Natural killer cell (primary cell): ENCODE data around the gene SMIM28. TPM values are rescaled to one million over a fixed set of nuclear protein-coding genes. Genes with fewer than 3 reads are reported as not detected.

ENCODE experiments used
- ATAC-seq, 3 donors: fragments of 150-1000 bp in 2 of 3; fragments of 200-7000 bp in 1 of 3; cut with Tn5 transposase; 1 replicate in 1 of 3; 2 replicates in 2 of 3; pipeline ENCODE4 v1.10.0; 2021; ENCODE audit warnings: mild to moderate bottlenecking in 2 of 3, moderate library complexity in 2 of 3
- DNase-seq, 2 donors: peaks; one replicate each; pipeline versions ENCODE4 v3.0.0 to v3.0.0-alpha.2; 2013 to 2021; ENCODE audit warnings: mixed read lengths in 1 of 2
- H3K27ac ChIP-seq: one replicate; pipeline ENCODE4 v1.5.1; 2013; ENCODE audit warnings: mild to moderate bottlenecking, low read length
- H3K27me3 ChIP-seq: one replicate; pipeline ENCODE4 v1.6.1; 2013; ENCODE audit warnings: low read length; ENCODE audit not compliant: control insufficient read depth, insufficient read depth
- H3K36me3 ChIP-seq: one replicate; pipeline ENCODE4 v1.6.1; 2013; ENCODE audit warnings: low read length; ENCODE audit not compliant: control insufficient read depth, insufficient read depth
- H3K4me1 ChIP-seq: one replicate; pipeline ENCODE4 v1.6.1; 2013; ENCODE audit warnings: low read length; ENCODE audit not compliant: control insufficient read depth, insufficient read depth
- H3K4me3 ChIP-seq: one replicate; pipeline ENCODE4 v1.5.1; 2013; ENCODE audit warnings: low read length
- H3K9me3 ChIP-seq: one replicate; pipeline ENCODE4 v1.6.1; 2013; ENCODE audit warnings: low read length; ENCODE audit not compliant: control insufficient read depth, insufficient read depth
- H3K27ac Mint-ChIP-seq, 2 donors: one replicate each; pipeline ENCODE4 v1.8.0; 2022; ENCODE audit warnings: mild to moderate bottlenecking in 2 of 2, mixed read lengths in 2 of 2, moderate library complexity in 1 of 2
- H3K27me3 Mint-ChIP-seq, 2 donors: one replicate each; pipeline ENCODE4 v1.8.0; 2022; ENCODE audit warnings: low read depth in 2 of 2, mixed read lengths in 2 of 2
- H3K36me3 Mint-ChIP-seq: one replicate; pipeline ENCODE4 v1.8.0; 2022; ENCODE audit warnings: mixed read lengths
- H3K4me1 Mint-ChIP-seq, 2 donors: one replicate each; pipeline ENCODE4 v1.8.0; 2022; ENCODE audit warnings: mixed read lengths in 2 of 2
- H3K4me3 Mint-ChIP-seq: one replicate; pipeline ENCODE4 v1.8.0; 2022; ENCODE audit warnings: mild to moderate bottlenecking, moderate library complexity, mixed read lengths
- H3K9me3 Mint-ChIP-seq, 2 donors: one replicate each; pipeline ENCODE4 v1.8.0; 2022; ENCODE audit warnings: mixed read lengths in 2 of 2
- whole genome bisulfite sequencing: methylation state at CpG from one replicate; pipeline ENCODE4 v1.1.7; 2013; ENCODE audit warnings: missing lambda C conversion rate; ENCODE audit not compliant: insufficient coverage; 5-methylcytosine and 5-hydroxymethylcytosine counted together
- intact Hi-C: fragments of 100-400 bp; cut with micrococcal nuclease; formaldehyde crosslinking; loops from one replicate; pipeline ENCODE4 v1.14.2; 2022
- total RNA-seq, 4 donors: library from RNA; stranded (reverse); fragments of 120-200 nt in 1 of 4; gene quantifications; one replicate each; pipeline versions ENCODE4 v1.2.3 to v1.2.4, GENCODE V29; 2013 to 2022
- TF ChIP-seq, protein P1 (sequence below): fragments of 200-600 bp; IDR thresholded peaks from one replicate; pipeline ENCODE4 v1.8.0; 2022; ENCODE audit warnings: antibody characterized with exemption

Gene SMIM28
- total RNA-seq, 3 donors from 2014 or later (not counting 1 experiment from before 2014, with no cell fraction given), result not detected

DNA sequence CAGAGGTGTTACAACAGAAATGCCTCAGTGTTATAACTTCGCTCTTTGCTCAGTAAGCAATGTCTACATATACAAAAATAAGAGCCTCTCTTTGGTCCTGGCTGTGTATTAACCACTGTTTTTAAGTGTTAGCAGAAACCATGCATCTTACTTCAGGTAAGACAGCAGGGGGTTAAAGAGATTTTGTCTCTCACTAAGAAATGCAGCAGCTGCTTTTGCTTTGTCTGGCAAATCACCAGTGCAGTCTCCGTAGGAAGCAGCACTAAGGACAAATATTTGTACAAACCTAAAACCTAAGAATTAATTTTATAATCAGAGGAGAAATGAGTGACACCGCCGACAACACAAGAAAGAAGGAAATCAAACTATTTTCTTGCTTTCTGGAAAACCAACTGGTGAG is 758 bp downstream of the SMIM28 start:
- TF ChIP-seq, protein P1, sequence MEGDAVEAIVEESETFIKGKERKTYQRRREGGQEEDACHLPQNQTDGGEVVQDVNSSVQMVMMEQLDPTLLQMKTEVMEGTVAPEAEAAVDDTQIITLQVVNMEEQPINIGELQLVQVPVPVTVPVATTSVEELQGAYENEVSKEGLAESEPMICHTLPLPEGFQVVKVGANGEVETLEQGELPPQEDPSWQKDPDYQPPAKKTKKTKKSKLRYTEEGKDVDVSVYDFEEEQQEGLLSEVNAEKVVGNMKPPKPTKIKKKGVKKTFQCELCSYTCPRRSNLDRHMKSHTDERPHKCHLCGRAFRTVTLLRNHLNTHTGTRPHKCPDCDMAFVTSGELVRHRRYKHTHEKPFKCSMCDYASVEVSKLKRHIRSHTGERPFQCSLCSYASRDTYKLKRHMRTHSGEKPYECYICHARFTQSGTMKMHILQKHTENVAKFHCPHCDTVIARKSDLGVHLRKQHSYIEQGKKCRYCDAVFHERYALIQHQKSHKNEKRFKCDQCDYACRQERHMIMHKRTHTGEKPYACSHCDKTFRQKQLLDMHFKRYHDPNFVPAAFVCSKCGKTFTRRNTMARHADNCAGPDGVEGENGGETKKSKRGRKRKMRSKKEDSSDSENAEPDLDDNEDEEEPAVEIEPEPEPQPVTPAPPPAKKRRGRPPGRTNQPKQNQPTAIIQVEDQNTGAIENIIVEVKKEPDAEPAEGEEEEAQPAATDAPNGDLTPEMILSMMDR, result no peak
- Mint-ChIP-seq H3K36me3 (no peaks in the 10 kb centered on the region), H3K4me1 (no peaks in the 10 kb centered on the region), H3K27me3 (peaks cover 0 to 10% of the 10 kb centered on the region in 2 donors), H3K9me3 (no peaks in the 10 kb centered on the region), H3K4me3 (no peak overlapping the region), H3K27ac (no peak overlapping the region)
- H3K36me3 ChIP-seq, result no peaks in the 10 kb centered on the region
- H3K27ac ChIP-seq, result no peak overlapping the region
- no peaks in the 10 kb centered on the region for H3K4me1 ChIP-seq
- ATAC-seq, result no peak
- no peak for DNase-seq
- no peaks in the 10 kb centered on the region for H3K27me3 ChIP-seq
- H3K4me3 ChIP-seq, result no peak overlapping the region
- intact Hi-C loops, result no loop called here
- H3K9me3 ChIP-seq, result no peaks in the 10 kb centered on the region
- 90% methylated on average over 1 of the region's 4 CpGs for WGBS

DNA sequence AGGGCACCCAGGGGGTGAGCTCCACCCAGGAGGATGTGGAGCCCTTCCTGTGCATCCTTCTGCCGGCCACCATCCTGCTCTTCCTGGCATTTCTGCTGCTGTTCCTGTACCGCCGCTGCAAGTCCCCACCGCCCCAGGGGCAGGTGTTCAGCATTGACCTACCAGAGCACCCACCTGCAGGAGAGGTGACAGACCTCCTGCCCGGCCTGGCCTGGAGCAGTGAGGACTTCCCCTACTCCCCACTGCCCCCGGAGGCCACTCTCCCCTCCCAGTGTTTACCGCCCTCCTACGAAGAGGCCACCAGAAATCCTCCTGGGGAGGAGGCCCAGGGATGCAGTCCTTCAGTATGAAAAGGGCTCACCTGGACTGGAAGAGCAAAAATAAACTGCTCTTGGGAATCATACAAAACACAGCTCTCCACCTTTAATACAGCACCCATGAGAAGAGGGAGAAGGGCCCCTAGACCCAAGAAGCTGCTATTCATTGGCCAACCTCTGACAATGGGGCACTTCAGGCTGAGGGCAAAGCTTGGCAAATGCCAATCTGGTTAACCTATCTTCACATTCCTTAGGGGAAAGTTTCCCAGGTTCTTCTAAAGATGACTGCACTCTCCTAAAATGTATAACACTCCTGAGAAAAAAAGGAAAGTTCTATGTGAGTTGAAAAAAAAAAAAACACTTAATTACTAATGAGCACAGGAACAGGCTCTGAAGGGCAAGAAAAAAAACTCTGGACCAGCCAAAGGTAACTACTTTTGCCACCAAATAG is 5.0 kb downstream of the SMIM28 start:
- no peak for ATAC-seq
- Histone ChIP-seq H3K9me3 (no peaks in the 10 kb centered on the region), H3K27me3 (no peaks in the 10 kb centered on the region), H3K27ac (no peak overlapping the region), H3K36me3 (no peaks in the 10 kb centered on the region), H3K4me3 (no peak overlapping the region), H3K4me1 (no peaks in the 10 kb centered on the region)
- Mint-ChIP-seq H3K27ac (no peak overlapping the region), H3K4me1 (no peaks in the 10 kb centered on the region), H3K9me3 (no peaks in the 10 kb centered on the region), H3K36me3 (no peaks in the 10 kb centered on the region), H3K27me3 (peaks cover 0 to 7% of the 10 kb centered on the region in 2 donors), H3K4me3 (no peak overlapping the region)
- intact Hi-C loops, result no loop called here
- 95% methylated on average over 8 of the region's 8 CpGs for WGBS
- DNase-seq, result no peak
- TF ChIP-seq, protein P1, result no peak

DNA sequence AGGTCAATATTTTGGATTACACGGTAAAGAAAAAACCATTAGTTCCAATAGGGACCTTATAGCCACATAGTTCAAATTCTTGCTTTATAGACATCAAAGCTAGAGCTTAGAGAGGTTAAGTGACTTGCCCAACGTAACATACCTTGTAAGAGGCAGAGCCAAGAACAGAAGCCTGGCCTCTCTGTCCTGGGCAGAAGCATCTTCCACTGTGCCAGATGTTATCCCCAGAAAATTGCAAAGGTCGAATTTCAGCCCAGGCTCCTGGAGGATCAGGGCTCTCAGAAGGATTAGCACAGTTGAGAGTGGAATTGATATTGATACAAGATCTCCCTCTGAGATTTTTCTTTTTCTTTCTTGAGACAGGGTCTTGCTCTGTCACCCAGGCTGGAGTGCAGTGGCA is 6.1 kb downstream of the SMIM28 start:
- Mint-ChIP-seq H3K36me3 (no peaks in the 10 kb centered on the region), H3K27ac (no peak overlapping the region), H3K4me1 (no peaks in the 10 kb centered on the region), H3K4me3 (no peak overlapping the region), H3K9me3 (no peaks in the 10 kb centered on the region), H3K27me3 (peaks cover 6 to 9% of the 10 kb centered on the region in 2 donors)
- 63% methylated on average over 2 of the region's 3 CpGs for WGBS
- Histone ChIP-seq H3K27ac (no peak overlapping the region), H3K36me3 (no peaks in the 10 kb centered on the region), H3K4me3 (no peak overlapping the region), H3K27me3 (no peaks in the 10 kb centered on the region), H3K9me3 (no peaks in the 10 kb centered on the region), H3K4me1 (no peaks in the 10 kb centered on the region)
- intact Hi-C loops, result no loop called here
- ATAC-seq (no peak), DNase-seq (no peak)
- TF ChIP-seq, protein P1, result no peak

DNA sequence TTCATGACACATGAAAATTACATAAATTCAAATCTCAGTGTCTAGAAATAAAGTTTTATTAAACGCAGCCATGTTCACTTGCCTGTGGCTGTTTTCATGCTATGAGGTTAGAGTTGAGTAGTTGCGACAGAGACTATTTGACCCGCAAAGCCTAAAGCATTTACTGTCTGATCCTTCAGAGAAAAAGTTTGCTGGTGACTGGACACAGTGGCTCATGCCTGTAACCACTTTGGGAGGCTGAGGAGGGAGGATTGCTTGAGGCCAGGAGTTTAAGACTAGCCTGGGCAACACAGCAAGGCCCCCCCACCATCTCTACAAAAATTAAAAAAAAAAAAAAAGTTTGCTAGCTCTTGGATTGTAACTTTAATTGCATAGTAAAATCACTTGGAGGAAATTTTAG is 9.2 kb downstream of the SMIM28 start:
- DNase-seq (no peak), ATAC-seq (no peak)
- no peaks in the 10 kb centered on the region for H3K27me3 ChIP-seq
- intact Hi-C loops, result no loop called here
- Mint-ChIP-seq H3K27me3 (peaks cover 12 to 22% of the 10 kb centered on the region in 2 donors), H3K4me1 (no peaks in the 10 kb centered on the region), H3K27ac (no peak overlapping the region), H3K9me3 (no peaks in the 10 kb centered on the region), H3K4me3 (no peak overlapping the region), H3K36me3 (no peaks in the 10 kb centered on the region)
- H3K9me3 ChIP-seq, result no peaks in the 10 kb centered on the region
- H3K4me1 ChIP-seq, result no peaks in the 10 kb centered on the region
- H3K36me3 ChIP-seq, result no peaks in the 10 kb centered on the region
- WGBS, result 97% methylated on average over 3 of the region's 3 CpGs
- TF ChIP-seq, protein P1, result no peak
- H3K4me3 ChIP-seq, result no peak overlapping the region
- no peak overlapping the region for H3K27ac ChIP-seq
